Skin of body (tissue), 2 donors: Measurements from ENCODE around the gene FKRP. TPM values are rescaled to one million over a fixed set of nuclear protein-coding genes. Genes with fewer than 3 reads are reported as not detected.
A peak's percentile ranks its signal among the peaks of the same experiment; 100 is the strongest.

Experiments used
- DNase-seq: peaks from one replicate; lab custom pipeline; 2025; lab: John Stamatoyannopoulos, UW
- total RNA-seq: library from RNA; depleted of rRNA; stranded (reverse); fragments of >200 nt; gene quantifications from one replicate; pipeline ENCODE4 v1.2.3, GENCODE V29; 2014

The FKRP gene
- total RNA-seq, 1 donor from 2014 or later = 7.0 TPM

- no peak for DNase-seq
Measured at GRCh38 chr19:46718934-46719622, 26.8 kb upstream of the FKRP start.

GRCh38 chr19:46719629-46720502 is 26.0 kb upstream of the FKRP start:
- DNase-seq = no peak

- DNase-seq = no peak
Measured at GRCh38 chr19:46720503-46721239, 25.2 kb upstream of the FKRP start.

- DNase-seq = no peak
Measured at GRCh38 chr19:46721269-46722003, 24.4 kb upstream of the FKRP start.

- DNase-seq = no peak
Measured at GRCh38 chr19:46722004-46722380, 23.9 kb upstream of the FKRP start.

GRCh38 chr19:46722421-46723022 is 23.3 kb upstream of the FKRP start:
- no peak for DNase-seq

- no peak for DNase-seq
Measured at GRCh38 chr19:46723023-46723461, 22.8 kb upstream of the FKRP start.

GRCh38 chr19:46723471-46723870 is 22.4 kb upstream of the FKRP start:
- no peak for DNase-seq

- DNase-seq = no peak
Measured at GRCh38 chr19:46724468-46724867, 21.4 kb upstream of the FKRP start.

- no peak for DNase-seq
Measured at GRCh38 chr19:46725036-46725820, 20.6 kb upstream of the FKRP start.

- no peak for DNase-seq
Measured at GRCh38 chr19:46725859-46726393, 19.9 kb upstream of the FKRP start.

GRCh38 chr19:46726551-46726950 is 19.3 kb upstream of the FKRP start:
- DNase-seq = no peak

- no peak for DNase-seq
Measured at GRCh38 chr19:46726971-46727501, 18.8 kb upstream of the FKRP start.

- no peak for DNase-seq
Measured at GRCh38 chr19:46727757-46728156, 18.1 kb upstream of the FKRP start.

- DNase-seq = no peak
Measured at GRCh38 chr19:46728208-46728607, 17.6 kb upstream of the FKRP start.

GRCh38 chr19:46728693-46729339 is 17.0 kb upstream of the FKRP start:
- peak; percentile 16 for DNase-seq

GRCh38 chr19:46729696-46730095 is 16.2 kb upstream of the FKRP start:
- DNase-seq = no peak

GRCh38 chr19:46730187-46730586 is 15.7 kb upstream of the FKRP start:
- DNase-seq = no peak

- no peak for DNase-seq
Measured at GRCh38 chr19:46730595-46730994, 15.3 kb upstream of the FKRP start.
